BLaER1 treated with 17β-estradiol and CSF1 and Interleukin-3, amounts not matched to agents 10 nM and 100 nM (cell line): ENCODE data around the gene RPS5.
"Not testable (repeated sequence)": the region's sequence is repeated elsewhere in the genome, so short reads cannot be mapped to it uniquely, and the experiment has no call there.

ENCODE experiments used
- H3K27ac ChIP-seq, 11 experiments: shearing (Covaris generic); formaldehyde crosslinking; 2 replicates each; pipeline ENCODE4 v1.8.1; 2022
- H3K27me3 ChIP-seq, 11 experiments: shearing (Covaris generic); formaldehyde crosslinking; 2 replicates each; pipeline ENCODE4 v1.8.1; 2022
- H3K36me3 ChIP-seq, 11 experiments: shearing (Covaris generic); formaldehyde crosslinking; 2 replicates each; pipeline ENCODE4 v1.8.1; 2022
- H3K4me1 ChIP-seq, 10 experiments: shearing (Covaris generic); formaldehyde crosslinking; 2 replicates each; pipeline ENCODE4 v1.8.1; 2022
- H3K4me2 ChIP-seq, 11 experiments: shearing (Covaris generic); formaldehyde crosslinking; 2 replicates each; pipeline ENCODE4 v1.8.1; 2022
- H3K4me3 ChIP-seq, 10 experiments: shearing (Covaris generic); formaldehyde crosslinking; 2 replicates each; pipeline ENCODE4 v1.8.1; 2022
- H3K9ac ChIP-seq, 11 experiments: shearing (Covaris generic); formaldehyde crosslinking; 2 replicates each; pipeline ENCODE4 v1.8.1; 2022
- H3K9me3 ChIP-seq, 11 experiments: shearing (Covaris generic); formaldehyde crosslinking; replicated peaks in 1 of 11; 2 replicates each; pipeline ENCODE4 v1.8.1; 2022
- H4K20me1 ChIP-seq, 11 experiments: shearing (Covaris generic); formaldehyde crosslinking; 2 replicates each; pipeline ENCODE4 v1.8.1; 2022
- Cebpa-rat ChIP-seq, 11 experiments: shearing (Covaris generic); IDR thresholded peaks; 2 replicates each; pipeline ENCODE4 v1.8.1; 2022

RPS5 gene

GRCh38 chr19:58417071-58417470, 30.0 kb downstream of the RPS5 start:
- Histone ChIP-seq H3K4me2 (no peak overlapping the region), H3K4me1 (no peaks in the 10 kb centered on the region), H3K27ac (no peak overlapping the region), H3K27me3 (no peaks in the 10 kb centered on the region), H3K9ac (no peak overlapping the region), H3K4me3 (no peak overlapping the region), H3K36me3 (peaks cover 54 to 97% (median 77%) of the 10 kb centered on the region in 11 experiments), H3K9me3 (peaks cover 17 to 34% (median 26%) of the 10 kb centered on the region in 11 experiments), H4K20me1 (peaks cover 0 to 7% (median 0%) of the 10 kb centered on the region in 11 experiments; a peak in 3 of 22 replicates)
- no peak for TF ChIP-seq Cebpa-rat (IDR thresholded peaks at IDR 0.05)

- Histone ChIP-seq H3K27me3 (no peaks in the 10 kb centered on the region), H3K27ac (no peak overlapping the region), H3K4me3 (no peak overlapping the region), H4K20me1 (no peaks in the 10 kb centered on the region), H3K36me3 (peaks cover 20 to 57% (median 35%) of the 10 kb centered on the region in 11 experiments), H3K4me1 (no peaks in the 10 kb centered on the region), H3K9ac (no peak overlapping the region), H3K4me2 (no peak overlapping the region), H3K9me3 (peaks cover 40 to 78% (median 50%) of the 10 kb centered on the region in 11 experiments)
- TF ChIP-seq Cebpa-rat (IDR thresholded peaks at IDR 0.05) = no peak
Observed at GRCh38 chr19:58428617-58429016, 41.5 kb downstream of the RPS5 start.

GRCh38 chr19:58429745-58430144, 42.7 kb downstream of the RPS5 start:
- H3K27ac ChIP-seq = no peak overlapping the region
- no peak overlapping the region for H3K9ac ChIP-seq
- TF ChIP-seq Cebpa-rat (IDR thresholded peaks at IDR 0.05) = no peak
- peaks cover 31 to 66% (median 44%) of the 10 kb centered on the region in 11 experiments for H3K36me3 ChIP-seq
- peaks cover 51 to 88% (median 61%) of the 10 kb centered on the region in 11 experiments for H3K9me3 ChIP-seq
- no peak overlapping the region for H3K4me3 ChIP-seq
- no peaks in the 10 kb centered on the region for H4K20me1 ChIP-seq
- H3K27me3 ChIP-seq = no peaks in the 10 kb centered on the region
- H3K4me2 ChIP-seq = no peak overlapping the region
- no peaks in the 10 kb centered on the region for H3K4me1 ChIP-seq

- Histone ChIP-seq H3K9ac (no peak overlapping the region), H3K36me3 (peaks cover 31 to 60% (median 41%) of the 10 kb centered on the region in 11 experiments), H3K9me3 (peaks cover 66 to 81% (median 71%) of the 10 kb centered on the region in 11 experiments), H3K4me1 (0 out of 20 replicates have a peak, but pooled peaks cover 0 to 5% (median 0%) of the 10 kb centered on the region in 10 experiments), H3K4me2 (no peak overlapping the region), H3K27me3 (no peaks in the 10 kb centered on the region), H3K4me3 (no peak overlapping the region), H3K27ac (no peak overlapping the region), H4K20me1 (no peaks in the 10 kb centered on the region)
- TF ChIP-seq Cebpa-rat (IDR thresholded peaks at IDR 0.05) = no peak
Observed at GRCh38 chr19:58434217-58434616, 47.1 kb downstream of the RPS5 start.

GRCh38 chr19:58439576-58440554, 52.8 kb downstream of the RPS5 start, which contains the start of gene ZNF132:
TSS of gene ZNF132 (minus strand) at chr19:58440153. CDS start at chr19:58439821, 332 bp downstream.
- no peaks in the 10 kb centered on the region for H3K27me3 ChIP-seq
- no peak within 1 kb of the TSS for H3K27ac ChIP-seq
- TF ChIP-seq Cebpa-rat (IDR thresholded peaks at IDR 0.05) = no peak
- no peak within 1 kb of the TSS for H3K4me3 ChIP-seq
- H3K9me3 ChIP-seq = peaks cover 57 to 77% (median 64%) of the 10 kb centered on the region in 11 experiments
- H3K4me1 ChIP-seq = 0 out of 20 replicates have a peak, but pooled peaks cover 0 to 5% (median 0%) of the 10 kb centered on the region in 10 experiments
- H3K9ac ChIP-seq = no peak within 1 kb of the TSS
- no peaks in the 10 kb centered on the region for H4K20me1 ChIP-seq
- H3K4me2 ChIP-seq = no peak within 1 kb of the TSS
- peaks cover 0 to 4% (median 3%) of the 10 kb centered on the region in 11 experiments; a peak in 14 of 22 replicates for H3K36me3 ChIP-seq

- H3K27me3 ChIP-seq = no peaks in the 10 kb centered on the region
- no peak for TF ChIP-seq Cebpa-rat (IDR thresholded peaks at IDR 0.05)
- no peak overlapping the region for H3K27ac ChIP-seq
- H3K36me3 ChIP-seq = no peaks in the 10 kb centered on the region; a peak in 1 of 22 replicates
- H3K9me3 ChIP-seq = peaks cover 50 to 70% (median 57%) of the 10 kb centered on the region in 11 experiments
- no peak overlapping the region for H3K4me3 ChIP-seq
- H3K4me2 ChIP-seq = no peak overlapping the region
- H4K20me1 ChIP-seq = no peaks in the 10 kb centered on the region
- no peak overlapping the region for H3K9ac ChIP-seq
- H3K4me1 ChIP-seq = 0 out of 20 replicates have a peak, but pooled peaks cover 0 to 5% (median 0%) of the 10 kb centered on the region in 10 experiments
Observed at GRCh38 chr19:58440556-58440955, 53.5 kb downstream of the RPS5 start.

GRCh38 chr19:58442986-58443385, 55.9 kb downstream of the RPS5 start:
- H3K4me1 ChIP-seq, H3K36me3 ChIP-seq, H3K27me3 ChIP-seq, H3K4me3 ChIP-seq, H4K20me1 ChIP-seq, H3K4me2 ChIP-seq, H3K9ac ChIP-seq, H3K27ac ChIP-seq: not testable (repeated sequence)
- H3K9me3 ChIP-seq = peaks cover 61 to 80% (median 68%) of the 10 kb centered on the region in 11 experiments
